Left ventricle myocardium inferior (tissue), 1 donor: ENCODE results near the gene EREG. TPM values are rescaled to one million over a fixed set of nuclear protein-coding genes. Genes with fewer than 3 reads are reported as not detected.
A peak's percentile ranks its signal among the peaks of the same experiment; 100 is the strongest.

Source experiments
- DNase-seq: peaks from one replicate; pipeline ENCODE4 v3.0.0-alpha.2; 2020
- H3K27ac ChIP-seq: fragments of 200-600 bp; replicated peaks from 2 replicates; pipeline ENCODE4 v1.8.0; 2021
- H3K27me3 ChIP-seq: fragments of 200-600 bp; 2 replicates; pipeline ENCODE4 v1.8.0; 2021; ENCODE audit warnings: low read depth
- H3K36me3 ChIP-seq: fragments of 200-600 bp; 2 replicates; pipeline ENCODE4 v1.8.0; 2021
- H3K4me1 ChIP-seq: fragments of 200-600 bp; 2 replicates; pipeline ENCODE4 v1.8.0; 2021
- H3K4me3 ChIP-seq: fragments of 200-600 bp; 2 replicates; pipeline ENCODE4 v1.8.0; 2021; ENCODE audit warnings: mild to moderate bottlenecking, moderate library complexity
- H3K9me3 ChIP-seq: fragments of 200-600 bp; replicated peaks from 2 replicates; pipeline ENCODE4 v1.8.0; 2021
- CTCF ChIP-seq: fragments of 200-600 bp; IDR thresholded peaks from 2 replicates; pipeline ENCODE4 v1.8.0; 2021; ENCODE audit warnings: antibody characterized with exemption, mild to moderate bottlenecking, borderline replicate concordance
- intact Hi-C: fragments of 100-400 bp; cut with micrococcal nuclease; formaldehyde crosslinking; loops from one replicate; pipeline ENCODE4 v1.11.0; 2022
- long read RNA-seq: library from polyadenylated mRNA; unstranded; transcript quantifications from one replicate; pipeline ENCODE4 v2.0.0, GENCODE V29; 2021
- total RNA-seq: library from RNA; stranded (reverse); fragmentation: NEBNext Ultra II Directional; extraction: Animal tissue kit (Norgen Biotek cat#: 25700); gene quantifications from one replicate; pipeline ENCODE4 v1.2.1, GENCODE V29; 2021
- donor health status: DM: no; HTN: yes; CAD: no; lungs with severe emphysema.

The EREG gene
- total RNA-seq, result not detected
- long read RNA-seq, result 0 reads

- TF ChIP-seq CTCF, result no peak
- Histone ChIP-seq H3K4me3 (peak within 1 kb of the TSS; percentile 55), H3K9me3 (no peaks in the 10 kb centered on the region), H3K27me3 (peaks cover 67% of the 10 kb centered on the region), H3K27ac (no peak within 1 kb of the TSS), H3K4me1 (peaks cover 14% of the 10 kb centered on the region), H3K36me3 (no peaks in the 10 kb centered on the region)
- intact Hi-C loops, result no loop called here
- DNase-seq, result no peak
Observed at GRCh38 chr4:74364652-74365491, at the start of gene EREG. Gene EREG, plus strand, starts transcription at chr4:74365145. Its CDS starts 164 bp downstream, at chr4:74365309.

- H3K27me3 ChIP-seq, result no peaks in the 10 kb centered on the region
- no peaks in the 10 kb centered on the region for H3K4me1 ChIP-seq
- no peaks in the 10 kb centered on the region for H3K36me3 ChIP-seq
- H3K4me3 ChIP-seq, result no peak overlapping the region
- intact Hi-C loops, result no loop called here
- H3K9me3 ChIP-seq, result no peaks in the 10 kb centered on the region
- H3K27ac ChIP-seq, result no peak overlapping the region
- no peak for TF ChIP-seq CTCF
- DNase-seq, result no peak
Observed at GRCh38 chr4:74315376-74315775, 49.6 kb upstream of the EREG start.

GRCh38 chr4:74316397-74316796 lies 48.5 kb upstream of the EREG start:
- intact Hi-C loops, result no loop called here

GRCh38 chr4:74317616-74318246 lies 47.2 kb upstream of the EREG start:
- Histone ChIP-seq H3K4me3 (no peak overlapping the region), H3K9me3 (no peaks in the 10 kb centered on the region), H3K27me3 (peaks cover 11% of the 10 kb centered on the region), H3K27ac (no peak overlapping the region), H3K4me1 (no peaks in the 10 kb centered on the region), H3K36me3 (no peaks in the 10 kb centered on the region)
- intact Hi-C loops, result no loop called here
- TF ChIP-seq CTCF, result no peak
- no peak for DNase-seq

More at GRCh38 chr4:74316397-74316796, 48.5 kb upstream of the EREG start:
- no peak for DNase-seq
- Histone ChIP-seq H3K4me1 (no peaks in the 10 kb centered on the region), H3K27ac (no peak overlapping the region), H3K4me3 (no peak overlapping the region), H3K9me3 (no peaks in the 10 kb centered on the region), H3K36me3 (no peaks in the 10 kb centered on the region), H3K27me3 (peaks cover 5% of the 10 kb centered on the region)
- TF ChIP-seq CTCF, result no peak

- intact Hi-C loops, result no loop called here
- Histone ChIP-seq H3K36me3 (no peaks in the 10 kb centered on the region), H3K9me3 (no peaks in the 10 kb centered on the region), H3K4me3 (no peak overlapping the region), H3K4me1 (no peaks in the 10 kb centered on the region), H3K27ac (no peak overlapping the region), H3K27me3 (peaks cover 17% of the 10 kb centered on the region)
- TF ChIP-seq CTCF, result no peak
- DNase-seq, result no peak
Observed at GRCh38 chr4:74318276-74318675, 46.7 kb upstream of the EREG start.
